Measurements from ENCODE around the gene GPR142.

The GPR142 gene

GRCh38 chr17:74362810-74363498, 4.4 kb upstream of the GPR142 start:
- TF ChIP-seq CTCF (IDR thresholded peaks at IDR 0.05; ENCODE audit: control insufficient read depth, extremely low read depth, insufficient read depth): no peak
- no peak overlapping the region for H3K4me3 ChIP-seq (ENCODE audit: low read depth, low read length)
- DNase-seq (ENCODE audit: low read depth): no peak

- DNase-seq (ENCODE audit: low read depth): no peak
- H3K4me3 ChIP-seq (ENCODE audit: low read depth, low read length): no peak overlapping the region
- peak; percentile 98 for TF ChIP-seq CTCF (IDR thresholded peaks at IDR 0.05; ENCODE audit: control insufficient read depth, extremely low read depth, insufficient read depth)
These were observed 1.2 kb downstream of the GPR142 start for GRCh38 chr17:74368341-74369081.

GRCh38 chr17:74369221-74369620, 1.9 kb downstream of the GPR142 start:
- no peak overlapping the region for H3K4me3 ChIP-seq (ENCODE audit: low read depth, low read length)
- no peak for DNase-seq (ENCODE audit: low read depth)
- no peak for TF ChIP-seq CTCF (IDR thresholded peaks at IDR 0.05; ENCODE audit: control insufficient read depth, extremely low read depth, insufficient read depth)

- no peak for TF ChIP-seq CTCF (IDR thresholded peaks at IDR 0.05; ENCODE audit: control insufficient read depth, extremely low read depth, insufficient read depth)
- no peak overlapping the region for H3K4me3 ChIP-seq (ENCODE audit: low read depth, low read length)
- DNase-seq (ENCODE audit: low read depth): no peak
These were observed 2.6 kb downstream of the GPR142 start for GRCh38 chr17:74369665-74370490.

GRCh38 chr17:74371653-74372147, 4.4 kb downstream of the GPR142 start:
- DNase-seq (ENCODE audit: low read depth): no peak
- no peak for TF ChIP-seq CTCF (IDR thresholded peaks at IDR 0.05; ENCODE audit: control insufficient read depth, extremely low read depth, insufficient read depth)
- no peak overlapping the region for H3K4me3 ChIP-seq (ENCODE audit: low read depth, low read length)

GRCh38 chr17:74372426-74372825, 5.1 kb downstream of the GPR142 start:
- H3K4me3 ChIP-seq (ENCODE audit: low read depth, low read length): no peak overlapping the region
- DNase-seq (ENCODE audit: low read depth): no peak
- no peak for TF ChIP-seq CTCF (IDR thresholded peaks at IDR 0.05; ENCODE audit: control insufficient read depth, extremely low read depth, insufficient read depth)

Measured in LNCaP clone FGC (cell line).